HG03025 (cell line): ENCODE measurements around the gene GJD3.
"Not testable (repeated sequence)": the region's sequence is repeated elsewhere in the genome, so short reads cannot be mapped to it uniquely, and the experiment has no call there.

Experiments
- ATAC-seq: cut with Tn5 transposase; IDR thresholded peaks from one replicate; pipeline ENCODE4 v1.9.1; 2021; ENCODE audit warnings: mild to moderate bottlenecking, moderate library complexity; ENCODE audit not compliant: unreplicated experiment, low FRiP score

GJD3 gene

DNA sequence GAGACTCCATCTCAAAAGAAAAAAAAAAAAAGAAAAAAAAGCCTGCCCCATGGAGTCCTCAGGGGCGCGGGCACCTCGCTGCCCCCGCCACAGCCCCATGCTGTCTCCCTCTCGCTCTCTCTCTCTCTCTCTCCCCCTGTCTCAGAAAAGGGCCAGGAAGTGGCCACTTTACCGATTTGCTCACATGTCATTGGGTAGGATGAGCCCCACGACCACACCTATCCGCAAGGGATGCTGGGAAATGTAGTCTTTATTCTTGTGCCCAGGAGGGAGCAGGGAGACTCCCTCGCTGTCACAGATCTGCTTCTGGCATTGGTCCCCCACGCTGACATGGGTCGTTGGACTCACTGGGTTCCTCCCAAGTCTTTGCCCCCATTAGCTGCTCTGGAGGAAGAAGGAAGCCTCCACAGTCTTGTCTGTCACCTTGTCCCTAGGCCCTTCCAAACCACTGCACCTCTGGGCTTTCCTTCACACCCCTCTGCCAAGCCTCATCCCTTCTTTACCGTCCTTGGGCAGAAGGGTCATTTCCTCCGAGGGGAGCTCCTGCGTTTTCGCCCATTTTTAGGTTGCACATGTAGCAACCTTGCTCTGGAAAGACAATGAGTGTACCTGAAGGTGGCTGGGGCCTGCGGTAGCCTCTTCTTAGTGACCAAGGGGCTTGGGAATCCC lies 6.9 kb upstream of the GJD3 start:
- ATAC-seq, result no peak

- no peak for ATAC-seq
Measured at GRCh38 chr17:40369923-40370322, 5.4 kb upstream of the GJD3 start.

DNA sequence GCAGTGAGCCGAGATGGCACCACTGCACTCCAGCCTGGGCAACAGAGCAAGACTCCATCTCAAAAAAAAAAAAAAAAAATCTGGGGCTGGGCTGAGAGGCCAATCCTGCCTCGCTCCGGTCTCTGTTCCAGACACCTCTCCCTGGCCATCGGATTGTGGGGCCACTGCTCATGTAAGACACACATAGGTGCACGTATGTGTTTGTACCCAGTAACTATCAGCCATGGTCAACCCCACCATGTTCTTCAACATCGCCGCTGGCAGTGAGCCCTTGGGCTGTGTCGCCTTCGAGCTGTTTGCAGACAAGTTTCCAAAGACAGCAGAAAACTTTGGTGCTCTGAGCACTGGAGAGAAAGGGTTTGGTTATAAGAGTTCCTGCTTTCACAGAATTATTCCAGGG lies 3.2 kb upstream of the GJD3 start:
- not testable (repeated sequence) for ATAC-seq

GRCh38 chr17:40366861-40367518 lies 2.5 kb upstream of the GJD3 start:
- no peak for ATAC-seq

DNA sequence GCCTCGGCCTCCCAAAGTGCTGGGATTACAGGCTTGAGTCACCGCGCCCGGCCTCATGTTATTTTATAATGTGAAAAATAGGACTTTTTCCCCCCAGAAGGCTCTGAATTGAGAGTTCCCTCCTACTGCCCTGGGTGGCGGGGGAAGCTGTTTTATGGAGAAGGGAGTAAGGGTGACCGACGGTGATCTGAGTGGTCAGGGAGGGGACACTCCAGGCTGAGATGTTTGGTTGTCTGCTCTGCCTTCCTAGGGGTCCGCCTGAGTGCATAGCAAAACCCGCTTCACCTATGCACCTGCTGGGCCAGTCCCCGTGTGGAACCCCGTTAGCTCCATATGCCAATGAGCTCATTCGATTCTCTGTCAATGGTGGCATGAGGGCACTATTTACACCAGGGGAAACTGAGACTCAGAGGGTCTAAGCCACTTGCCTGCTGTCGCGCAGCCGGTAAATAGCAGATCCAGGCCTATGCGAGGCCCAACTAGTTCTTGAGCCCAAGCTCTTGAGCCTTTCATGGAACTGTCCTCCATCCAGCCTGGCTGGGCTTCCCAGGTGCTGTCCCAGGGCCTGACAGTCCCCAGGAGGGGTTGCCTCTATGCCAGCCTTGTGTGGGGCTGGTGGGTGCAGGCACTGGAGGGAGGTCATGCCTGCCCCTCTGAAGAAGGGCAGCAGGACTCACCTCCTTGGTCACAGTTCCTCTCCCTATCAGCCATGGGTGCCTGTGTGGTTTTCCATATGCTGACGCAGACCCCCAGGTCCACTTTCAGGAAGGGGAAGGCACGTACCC lies 1.7 kb upstream of the GJD3 start:
- no peak for ATAC-seq

DNA sequence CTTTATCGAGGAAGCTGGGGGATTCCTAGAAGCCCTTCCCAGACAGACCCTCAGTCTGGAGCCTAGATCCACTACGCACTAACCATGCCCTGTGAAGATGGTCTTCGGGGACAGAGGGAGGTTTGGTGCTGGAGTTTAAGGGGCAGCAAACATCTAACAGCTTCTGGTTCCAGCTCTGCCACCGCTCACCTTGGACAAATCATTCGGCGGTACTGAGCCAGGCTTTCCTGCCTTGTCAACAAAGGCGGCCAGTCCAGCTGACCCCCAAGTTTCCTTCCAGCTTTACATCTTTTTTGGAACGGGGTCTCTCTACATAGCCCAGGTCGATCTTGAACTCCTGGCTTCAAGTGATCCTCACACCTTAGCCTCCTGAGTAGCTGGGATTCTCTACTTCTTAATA lies 369 bp upstream of the GJD3 start:
- ATAC-seq, result no peak

- ATAC-seq, result peak; percentile 8
Measured at GRCh38 chr17:40363111-40363827, 1.3 kb downstream of the GJD3 start.

- ATAC-seq, result peak; percentile 62
Measured at GRCh38 chr17:40362696-40363110, 1.8 kb downstream of the GJD3 start.

- ATAC-seq, result no peak
Measured at GRCh38 chr17:40361925-40362695, 2.4 kb downstream of the GJD3 start.

DNA sequence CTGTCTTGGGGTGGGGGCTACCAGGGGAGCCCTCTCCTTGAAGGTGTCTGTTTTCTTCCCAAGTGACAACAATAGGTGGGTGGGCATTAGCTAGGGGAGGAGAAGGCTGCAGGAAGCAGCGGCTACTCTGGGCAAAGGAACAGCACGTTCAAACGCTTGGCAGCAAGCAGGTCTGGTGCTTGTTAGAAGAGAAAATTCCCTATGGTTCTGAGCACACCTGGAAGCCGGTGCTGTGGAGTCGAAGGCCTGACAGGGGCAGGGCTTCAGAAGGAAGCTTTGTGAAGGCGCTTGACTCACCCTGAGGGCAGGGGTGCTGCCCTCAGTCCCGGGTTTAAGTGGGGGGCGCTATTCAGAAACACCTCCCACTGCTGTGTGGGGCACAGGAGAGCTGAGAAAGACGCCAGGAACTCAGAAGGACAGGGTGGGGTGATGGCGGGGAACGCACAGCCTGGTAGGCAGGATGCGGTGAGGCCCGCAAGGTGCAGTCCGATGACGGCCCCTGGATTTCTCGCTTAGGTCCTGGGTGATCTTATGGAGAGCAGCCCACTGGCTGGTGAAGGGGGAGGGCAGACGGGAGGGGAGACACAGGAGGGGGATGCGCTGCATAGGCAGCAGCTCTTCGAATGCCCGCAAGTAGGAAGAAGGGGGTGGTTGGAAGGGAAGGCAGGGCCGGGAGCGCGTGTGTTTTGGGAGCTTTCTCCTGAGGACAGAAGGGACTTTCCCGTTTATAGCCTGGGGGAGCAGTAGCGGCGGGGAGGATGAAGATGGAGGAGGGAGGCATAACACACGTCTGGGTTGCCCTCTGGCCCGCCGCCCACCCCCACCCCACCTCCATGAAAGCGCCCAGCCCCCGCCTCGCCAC lies 3.2 kb downstream of the GJD3 start:
- ATAC-seq, result no peak

- ATAC-seq, result no peak
Measured at GRCh38 chr17:40360091-40360490, 4.4 kb downstream of the GJD3 start.

DNA sequence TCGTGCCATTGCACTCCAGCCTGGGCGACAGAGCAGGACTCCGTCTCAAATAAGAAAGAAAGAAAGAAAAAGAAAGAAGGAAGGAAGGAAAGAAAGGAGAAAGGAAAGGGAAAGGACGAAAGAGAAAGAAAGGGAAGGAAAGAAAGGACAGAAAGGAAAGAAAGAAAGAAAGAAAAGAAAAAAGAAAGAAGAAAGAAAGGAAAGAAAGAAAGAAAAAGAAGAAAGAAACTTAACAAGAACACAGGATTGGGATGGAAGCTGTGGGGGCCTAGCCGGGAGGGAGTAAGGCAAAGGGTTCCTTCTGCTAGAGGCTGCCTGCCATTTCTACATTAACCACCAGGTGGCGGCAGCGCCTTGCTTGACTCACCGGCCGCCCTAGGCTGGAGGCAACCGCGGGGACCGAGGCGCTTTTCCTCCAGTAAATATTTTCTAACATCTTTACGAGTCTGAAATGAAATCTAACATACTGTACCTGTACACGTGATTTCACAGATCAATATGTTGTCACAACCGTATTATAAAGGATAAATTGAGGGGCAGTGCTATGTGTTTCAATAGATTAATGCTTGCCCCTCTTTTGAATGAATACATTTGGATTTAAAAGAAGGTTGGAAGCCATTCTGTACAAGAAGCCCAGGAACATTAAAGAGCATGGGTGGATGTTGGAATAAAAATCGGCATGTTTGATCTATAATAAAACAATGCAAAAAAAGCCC lies 6.1 kb downstream of the GJD3 start:
- ATAC-seq, result no peak

GRCh38 chr17:40356990-40357881 lies 7.3 kb downstream of the GJD3 start:
- no peak for ATAC-seq

DNA sequence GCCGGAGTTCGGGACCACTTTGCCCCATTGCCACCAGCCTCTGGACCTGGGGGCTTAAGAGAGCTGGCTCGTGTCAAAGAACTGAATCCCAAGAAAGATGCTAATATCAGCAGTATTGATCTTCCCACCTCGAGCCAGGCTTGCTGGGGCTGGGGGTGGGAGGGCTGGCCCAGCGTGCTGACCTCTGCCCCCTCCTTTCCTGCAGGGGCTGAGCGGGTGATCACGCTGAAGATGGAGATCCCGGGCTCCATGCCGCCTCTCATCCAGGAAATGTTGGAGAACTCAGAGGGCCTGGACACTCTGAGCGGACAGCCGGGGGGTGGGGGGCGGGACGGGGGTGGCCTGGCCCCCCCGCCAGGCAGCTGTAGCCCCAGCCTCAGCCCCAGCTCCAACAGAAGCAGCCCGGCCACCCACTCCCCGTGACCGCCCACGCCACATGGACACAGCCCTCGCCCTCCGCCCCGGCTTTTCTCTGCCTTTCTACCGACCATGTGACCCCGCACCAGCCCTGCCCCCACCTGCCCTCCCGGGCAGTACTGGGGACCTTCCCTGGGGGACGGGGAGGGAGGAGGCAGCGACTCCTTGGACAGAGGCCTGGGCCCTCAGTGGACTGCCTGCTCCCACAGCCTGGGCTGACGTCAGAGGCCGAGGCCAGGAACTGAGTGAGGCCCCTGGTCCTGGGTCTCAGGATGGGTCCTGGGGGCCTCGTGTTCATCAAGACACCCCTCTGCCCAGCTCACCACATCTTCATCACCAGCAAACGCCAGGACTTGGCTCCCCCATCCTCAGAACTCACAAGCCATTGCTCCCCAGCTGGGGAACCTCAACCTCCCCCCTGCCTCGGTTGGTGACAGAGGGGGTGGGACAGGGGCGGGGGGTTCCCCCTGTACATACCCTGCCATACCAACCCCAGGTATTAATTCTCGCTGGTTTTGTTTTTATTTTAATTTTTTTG lies 8.5 kb downstream of the GJD3 start:
- ATAC-seq, result no peak

- no peak for ATAC-seq
Measured at GRCh38 chr17:40355123-40355803, 9.3 kb downstream of the GJD3 start.
